Adipose tissue (tissue), 3 donors: ENCODE results near the gene KCNQ1. TPM values are rescaled to one million over a fixed set of nuclear protein-coding genes. Genes with fewer than 3 reads are reported as not detected.

Source experiments
- H3K27ac ChIP-seq: one replicate; pipeline ENCODE4 v1.5.1; 2013; ENCODE audit warnings: low read depth, low read length
- WGBS, 3 donors: extraction: QIAGEN DNeasy Blood & Tissue Kit; methylation state at CpG; one replicate each; pipeline ENCODE4 v1.1.7; 2013; 5-methylcytosine and 5-hydroxymethylcytosine counted together
- polyA plus RNA-seq, 3 donors: library from polyadenylated mRNA; stranded (reverse); fragments of 200-250 nt; gene quantifications; one replicate each; pipeline ENCODE4 v1.2.3, GENCODE V29; 2013
- donor health status: healthy with polysubstance abuse.
- donor health status: Bipolar disorder and iron deficiency.
- donor health status: healthy.

Gene KCNQ1
- polyA plus RNA-seq, 3 donors = 4.8 to 28.1 (median 9.6) TPM

DNA sequence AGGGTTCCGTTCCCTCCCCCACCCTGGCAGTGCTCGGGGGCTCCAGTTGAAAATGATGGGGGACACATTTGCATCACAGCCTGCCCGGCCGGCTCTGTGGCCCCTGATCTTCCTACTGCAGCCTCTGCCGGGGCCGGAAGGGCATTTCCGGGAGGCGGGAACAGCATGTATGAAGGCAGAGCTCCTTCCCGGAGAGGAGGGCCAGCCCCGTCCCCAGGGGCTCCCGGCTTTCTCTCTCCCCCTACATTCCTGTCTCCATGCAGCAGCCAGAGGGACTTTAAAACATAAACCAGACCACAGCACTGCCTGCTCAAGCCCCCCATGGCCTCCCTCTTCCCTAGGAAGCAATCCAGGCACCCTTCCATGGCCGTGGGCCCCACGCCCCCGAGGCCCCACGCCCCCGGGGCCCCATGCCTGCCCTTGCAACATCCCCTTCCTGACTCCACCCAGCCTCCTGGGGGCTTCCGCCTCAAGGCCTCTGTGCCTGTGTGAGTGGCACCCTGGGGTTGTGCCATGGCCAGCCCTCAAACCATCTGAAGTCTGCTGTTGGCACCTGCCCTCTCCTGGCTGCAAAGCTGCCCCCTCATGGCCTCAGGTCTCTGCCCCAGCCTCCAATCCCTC is 367.7 kb downstream of the KCNQ1 start:
- no peak overlapping the region for H3K27ac ChIP-seq
- WGBS, 3 donors = 2 to 67% (median 15%) methylated on average over 12 to 17 of the region's 17 CpGs

DNA sequence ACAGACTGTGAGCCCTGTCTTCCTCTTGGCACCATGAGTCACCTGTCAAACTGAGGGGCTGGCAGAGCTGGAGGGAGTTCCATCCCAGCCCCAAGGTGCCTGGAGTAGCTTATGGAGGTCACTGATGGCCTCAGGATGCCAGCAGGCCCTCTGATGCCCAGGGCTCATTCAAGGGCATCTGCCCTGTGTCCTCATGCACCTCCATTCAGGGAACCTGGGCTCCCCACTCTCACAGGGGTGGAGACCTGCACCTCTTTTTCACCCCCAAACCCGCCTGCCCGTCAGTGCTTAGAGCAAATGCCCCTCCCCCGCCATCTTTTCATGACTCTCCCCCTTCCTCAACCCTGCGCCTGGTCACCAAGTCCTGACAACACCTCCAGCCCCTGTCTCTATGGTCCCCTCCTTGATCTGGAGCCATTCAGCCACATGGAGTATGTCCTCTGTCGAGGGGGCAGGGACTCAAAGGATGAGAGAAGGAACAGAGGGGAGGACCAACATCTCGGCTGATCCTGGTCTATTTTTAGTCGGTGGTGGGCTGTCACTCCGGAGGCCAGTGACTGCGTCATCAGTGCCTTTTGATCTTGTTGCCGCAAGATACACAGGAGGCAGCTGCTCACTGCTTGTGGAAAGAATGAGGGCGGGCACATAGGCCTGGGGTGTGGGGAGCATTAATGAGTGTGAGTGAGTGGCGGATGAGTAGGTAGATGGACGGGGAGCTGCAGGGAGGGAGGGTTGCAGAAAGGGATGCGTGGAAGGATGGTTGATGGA is 368.5 kb downstream of the KCNQ1 start:
- H3K27ac ChIP-seq = no peak overlapping the region
- WGBS, 3 donors = 62 to 68% (median 68%) methylated on average over 14 of the region's 14 CpGs

DNA sequence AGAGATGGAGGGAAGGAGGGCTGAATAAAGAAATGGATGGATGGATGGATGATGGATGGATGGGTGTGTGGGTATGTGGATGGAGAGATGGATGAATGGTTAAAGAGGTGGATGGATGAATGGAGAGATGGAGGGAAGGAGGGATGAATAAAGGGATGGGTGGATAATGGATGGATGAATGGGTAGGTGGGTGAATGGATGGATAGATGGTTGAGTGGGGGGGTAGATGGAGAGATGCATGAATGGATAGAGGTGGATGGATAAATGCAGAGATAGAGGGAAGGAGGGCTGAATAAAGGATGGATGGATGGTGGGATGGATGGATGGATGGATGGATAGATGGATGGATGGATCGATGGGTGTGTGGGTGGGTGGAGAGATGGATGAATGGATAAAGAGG is 369.2 kb downstream of the KCNQ1 start:
- 100% methylated on average over 1 of the region's 1 CpG for WGBS, 3 donors
- no peak overlapping the region for H3K27ac ChIP-seq

DNA sequence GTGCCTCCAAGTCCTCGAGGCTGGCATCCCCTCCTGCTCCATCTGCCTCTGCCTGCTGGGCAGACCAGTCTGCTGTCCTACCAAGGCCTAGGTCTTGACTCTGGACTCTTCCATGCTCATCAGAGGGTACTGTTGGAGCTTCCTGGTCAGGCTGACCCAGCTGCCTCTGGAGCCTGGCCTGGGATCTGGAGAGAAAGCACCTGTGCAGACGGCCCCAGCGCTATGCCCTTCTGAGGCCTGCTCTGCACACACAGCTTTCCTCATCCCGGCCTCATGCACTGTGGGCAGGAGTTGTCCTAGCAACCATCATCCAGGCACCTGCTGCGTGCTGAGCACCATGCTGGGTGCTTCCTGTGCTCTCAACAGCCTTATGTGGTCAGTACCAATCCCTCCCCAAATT is 369.9 kb downstream of the KCNQ1 start:
- H3K27ac ChIP-seq = no peak overlapping the region
- WGBS, 3 donors = 91 to 94% (median 94%) methylated on average over 5 of the region's 5 CpGs

DNA sequence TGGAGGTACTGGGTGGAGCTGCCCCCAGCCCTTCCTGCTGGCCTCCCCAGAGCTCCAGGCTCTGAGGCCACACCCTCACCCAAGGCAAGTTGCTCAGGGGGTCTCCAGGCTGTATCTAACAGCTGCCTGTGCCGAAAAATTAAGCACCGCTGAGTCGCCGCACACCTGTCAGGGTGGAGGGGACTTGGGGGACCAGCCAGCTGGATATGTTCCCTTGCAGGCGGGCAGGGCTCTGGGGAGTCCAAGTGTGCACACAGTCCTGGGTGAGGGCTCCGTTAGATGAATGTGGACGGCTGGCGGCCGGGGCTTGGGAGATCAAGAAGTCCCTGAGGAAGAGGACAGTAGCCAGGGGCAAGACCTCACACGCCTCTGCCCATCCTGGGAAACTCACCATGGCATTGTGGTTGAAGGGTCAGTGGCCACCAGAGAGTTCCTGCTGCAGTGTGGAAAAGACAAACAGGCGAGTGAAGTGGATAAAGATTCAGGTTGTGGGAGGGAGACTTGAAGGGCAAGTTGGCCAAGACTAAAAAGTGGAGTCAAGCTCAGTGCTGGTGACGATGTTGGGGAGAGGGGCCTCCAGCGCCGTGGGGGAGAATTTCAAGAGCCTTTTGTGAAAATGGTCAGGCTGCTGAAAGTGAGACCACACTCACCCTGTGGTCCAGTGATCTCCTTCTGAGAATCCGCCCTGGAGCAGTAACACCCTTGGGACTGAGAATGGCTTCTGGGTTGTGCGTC is 371.1 kb downstream of the KCNQ1 start:
- no peak overlapping the region for H3K27ac ChIP-seq
- whole genome bisulfite sequencing, 3 donors = 91 to 97% (median 95%) methylated on average over 16 of the region's 16 CpGs

DNA sequence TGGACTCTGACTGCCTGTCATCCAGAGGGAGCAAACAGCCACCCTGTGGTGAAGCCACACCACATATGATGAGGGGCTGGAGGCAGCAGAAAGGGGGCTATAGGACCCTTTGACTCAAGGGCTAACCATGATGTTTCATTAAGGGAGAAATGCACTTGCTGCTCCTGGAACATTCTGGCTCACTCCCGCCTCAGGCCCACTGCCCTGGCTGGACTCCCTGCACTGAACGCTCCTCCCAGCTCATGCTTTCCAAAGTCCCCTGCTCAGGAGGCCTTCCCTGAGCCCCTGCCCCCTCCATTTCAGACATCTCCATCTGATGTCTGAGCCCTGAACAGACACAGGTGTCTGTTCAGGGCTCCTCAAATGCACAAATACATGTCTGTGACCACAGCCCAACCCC is 371.7 kb downstream of the KCNQ1 start:
- no peak overlapping the region for H3K27ac ChIP-seq
- WGBS, 3 donors = 71 to 87% (median 84%) methylated on average over 2 of the region's 2 CpGs

DNA sequence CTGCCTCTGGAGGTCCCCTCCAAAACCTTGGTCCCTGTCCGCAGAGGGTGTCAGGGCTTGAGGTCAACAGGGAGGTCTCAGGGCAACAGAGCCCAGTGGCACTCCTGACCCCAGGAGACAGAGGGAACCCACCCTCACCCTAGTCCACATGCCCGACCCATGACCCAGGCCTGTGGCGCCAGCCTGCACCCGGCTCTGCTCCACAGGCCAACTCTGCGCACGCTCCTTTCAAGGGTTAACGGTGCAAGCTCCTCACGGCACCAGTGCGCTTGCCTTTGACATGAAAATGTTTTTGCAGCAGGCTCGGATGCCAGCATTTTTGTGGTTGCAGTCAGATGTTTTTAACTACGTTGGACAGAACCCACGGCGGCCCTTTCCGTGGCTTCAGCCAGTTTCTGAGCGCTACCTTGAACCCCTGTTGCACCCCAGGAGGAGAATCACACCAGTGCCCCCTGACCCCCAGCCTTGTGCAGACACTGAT is 372.2 kb downstream of the KCNQ1 start:
- no peak overlapping the region for H3K27ac ChIP-seq
- WGBS, 3 donors = 70 to 82% (median 75%) methylated on average over 15 of the region's 15 CpGs

DNA sequence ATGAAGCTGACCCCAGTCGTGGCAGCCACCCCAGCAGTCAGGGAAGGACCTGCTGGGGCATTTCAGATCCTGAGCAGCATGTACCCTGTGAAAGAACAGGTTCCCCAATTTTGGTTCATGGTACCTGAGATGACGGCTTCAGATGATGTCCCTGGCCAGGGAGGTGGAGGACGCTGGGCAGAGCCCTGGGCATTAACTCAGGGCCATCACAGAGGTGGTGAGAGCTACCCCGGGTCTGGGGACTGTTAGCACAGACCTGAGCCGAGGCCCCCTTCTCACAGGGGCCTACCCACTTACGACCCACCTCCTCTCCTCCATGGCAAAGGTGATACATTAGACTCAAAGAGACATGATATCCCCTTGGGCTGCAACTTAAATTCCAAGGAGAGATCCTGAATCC is 372.6 kb downstream of the KCNQ1 start:
- H3K27ac ChIP-seq = no peak overlapping the region
- WGBS, 3 donors = 83 to 90% (median 86%) methylated on average over 6 of the region's 6 CpGs

DNA sequence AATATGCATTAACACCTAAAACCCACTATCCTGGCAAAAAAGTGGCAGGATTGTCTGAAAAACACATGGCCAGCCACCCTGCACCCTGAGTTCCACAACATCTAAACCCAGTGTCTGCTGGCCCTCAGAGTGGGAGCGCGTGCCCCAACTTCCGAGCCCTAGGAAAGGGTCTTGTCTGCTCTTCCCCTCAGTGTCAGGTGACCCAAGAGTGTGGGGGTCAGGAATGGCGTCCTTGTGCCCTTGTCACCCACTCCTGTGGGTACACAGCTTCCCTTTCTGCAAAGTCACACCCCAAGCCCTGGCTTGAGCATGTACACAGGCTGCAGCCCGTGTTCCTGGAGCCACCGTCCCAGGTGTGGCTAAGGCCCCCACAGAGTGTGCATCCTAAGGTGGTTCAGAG is 373.2 kb downstream of the KCNQ1 start:
- WGBS, 3 donors = 95 to 96% (median 96%) methylated on average over 6 of the region's 6 CpGs
- H3K27ac ChIP-seq = no peak overlapping the region

DNA sequence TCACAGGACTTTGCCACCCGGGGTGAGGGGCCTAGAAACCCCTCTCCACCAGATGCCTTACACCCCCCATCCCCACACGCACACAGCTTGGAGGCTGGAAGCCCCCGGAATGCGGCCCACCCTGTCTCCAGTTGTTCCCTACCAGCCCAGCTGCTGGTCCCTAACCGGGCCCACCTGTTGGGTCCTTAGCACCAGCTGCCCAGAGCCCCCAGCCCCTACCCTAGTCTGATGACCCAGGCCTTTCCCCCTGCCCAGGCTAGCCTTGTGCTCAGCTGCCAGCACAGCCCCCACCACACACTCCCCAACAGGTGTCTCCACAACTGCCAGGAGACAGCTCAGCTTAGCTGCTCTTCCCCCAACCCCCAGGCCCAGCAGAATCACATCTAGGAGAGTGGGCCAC is 373.7 kb downstream of the KCNQ1 start:
- whole genome bisulfite sequencing, 3 donors = 93 to 98% (median 95%) methylated on average over 5 of the region's 5 CpGs
- no peak overlapping the region for H3K27ac ChIP-seq

DNA sequence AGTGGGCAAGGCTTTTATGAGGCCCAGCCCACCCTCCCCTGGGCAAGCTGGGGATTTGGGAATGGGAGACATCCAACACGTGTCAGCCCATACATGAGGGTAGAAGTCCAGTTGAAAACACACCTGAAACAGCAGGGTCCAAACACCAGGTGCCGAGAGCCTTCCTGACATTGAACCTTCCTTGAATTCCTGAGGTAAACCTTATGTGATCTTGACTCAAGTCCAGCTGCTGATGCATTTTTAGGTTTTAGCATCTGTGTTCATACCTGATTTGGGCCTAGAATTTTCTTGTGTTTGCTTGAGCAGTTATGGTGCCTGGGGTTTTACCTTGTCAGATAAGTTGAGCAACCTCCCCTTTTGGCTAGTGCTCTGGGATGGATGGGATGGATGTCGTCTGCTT is 374.5 kb downstream of the KCNQ1 start:
- 89 to 99% (median 98%) methylated on average over 3 of the region's 3 CpGs for WGBS, 3 donors
- no peak overlapping the region for H3K27ac ChIP-seq

DNA sequence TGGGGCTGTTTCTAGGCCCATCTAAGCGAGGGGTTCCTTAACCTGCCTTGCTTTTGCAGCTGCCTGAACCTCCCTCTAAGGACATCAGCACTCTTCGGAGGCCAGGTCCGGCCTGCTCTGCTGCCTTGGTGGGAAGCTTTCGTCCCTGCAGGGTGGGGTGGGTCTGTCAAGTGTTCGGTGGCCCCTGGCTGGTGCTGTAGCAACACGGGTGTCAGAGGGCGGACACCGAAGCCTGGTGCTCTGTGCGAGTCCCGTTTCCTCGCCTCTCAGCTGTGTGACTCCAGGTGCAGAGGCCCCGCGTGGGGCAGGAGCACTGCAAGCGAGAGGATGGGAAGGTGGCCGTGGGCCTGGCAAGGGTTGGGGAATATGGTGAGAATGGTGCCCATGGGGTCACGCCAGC is 376.2 kb downstream of the KCNQ1 start:
- no peak overlapping the region for H3K27ac ChIP-seq
- WGBS, 3 donors = 92 to 96% (median 92%) methylated on average over 16 of the region's 16 CpGs

DNA sequence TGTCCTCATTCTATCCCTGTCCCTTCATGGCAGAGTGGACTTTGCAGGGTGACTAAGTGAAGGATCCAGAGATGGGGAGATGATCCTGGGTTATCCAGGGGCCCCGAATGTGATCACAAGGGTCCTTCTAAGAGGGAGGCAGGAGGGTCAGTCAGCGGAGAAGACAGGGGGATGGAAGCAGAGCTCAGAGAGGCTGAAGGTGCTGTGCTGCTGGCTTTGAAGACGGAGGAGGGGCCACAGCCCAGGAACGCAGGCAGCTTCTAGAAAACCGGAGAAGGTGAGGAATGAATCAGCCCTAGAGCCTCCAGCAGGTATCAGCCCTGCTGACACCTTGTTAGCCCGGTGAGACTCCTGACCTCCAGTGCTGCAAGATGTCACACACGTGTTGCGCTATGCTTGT is 377.1 kb downstream of the KCNQ1 start:
- H3K27ac ChIP-seq = no peak overlapping the region
- 94 to 97% (median 95%) methylated on average over 8 of the region's 8 CpGs for WGBS, 3 donors

DNA sequence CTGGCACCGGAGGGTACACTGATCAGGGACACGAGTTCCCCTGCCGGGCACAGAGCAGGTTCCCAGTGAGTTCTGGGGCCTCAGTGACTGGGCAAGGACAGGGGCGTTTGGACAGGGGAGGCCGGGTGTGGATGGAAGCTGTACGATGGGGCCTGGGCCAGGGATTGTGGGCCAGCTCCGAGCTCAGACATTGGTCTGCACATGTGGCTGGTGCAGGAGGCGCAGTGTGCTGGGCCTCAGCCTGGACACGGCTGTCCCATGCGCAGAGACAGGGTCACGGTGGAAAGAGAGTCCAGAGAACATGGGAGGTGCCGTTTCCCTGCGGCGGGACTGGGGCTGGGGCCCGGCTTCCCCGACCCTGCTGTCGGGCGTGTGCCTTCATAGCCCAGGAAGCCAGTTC is 380.0 kb downstream of the KCNQ1 start:
- no peak overlapping the region for H3K27ac ChIP-seq
- WGBS, 3 donors = 51 to 74% (median 52%) methylated on average over 18 of the region's 18 CpGs

DNA sequence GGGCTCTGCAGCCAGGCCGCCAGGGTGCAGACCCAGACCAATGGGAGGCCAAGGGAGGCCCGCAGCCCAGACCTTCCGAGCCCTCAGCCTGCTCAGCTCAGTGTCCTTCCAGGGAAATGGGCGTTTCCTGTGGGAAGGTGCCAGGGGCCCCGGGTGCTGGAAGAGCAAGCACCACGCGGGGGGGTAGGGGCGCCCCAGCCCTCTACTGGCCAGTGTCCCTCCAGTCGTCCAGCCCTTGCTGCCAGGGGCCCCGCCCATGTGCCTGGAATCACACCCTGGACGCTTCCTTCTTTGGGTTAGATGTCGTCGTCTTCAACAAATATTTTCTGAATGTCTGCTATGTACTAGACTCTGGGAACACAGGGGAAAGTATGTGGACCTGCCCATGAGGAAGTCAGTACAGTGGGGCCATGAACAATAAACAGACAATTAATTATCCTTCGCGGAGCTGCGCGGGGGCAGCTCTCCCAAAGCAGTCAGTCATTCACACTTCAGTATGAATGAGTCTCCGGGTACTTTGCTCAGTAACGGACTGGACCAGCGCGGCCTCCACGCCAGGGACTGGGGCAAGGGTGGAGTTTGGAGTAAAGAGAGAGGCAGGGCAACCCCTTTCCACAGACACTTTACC is 380.6 kb downstream of the KCNQ1 start:
- no peak overlapping the region for H3K27ac ChIP-seq
- WGBS, 3 donors = 23 to 66% (median 28%) methylated on average over 22 of the region's 22 CpGs

DNA sequence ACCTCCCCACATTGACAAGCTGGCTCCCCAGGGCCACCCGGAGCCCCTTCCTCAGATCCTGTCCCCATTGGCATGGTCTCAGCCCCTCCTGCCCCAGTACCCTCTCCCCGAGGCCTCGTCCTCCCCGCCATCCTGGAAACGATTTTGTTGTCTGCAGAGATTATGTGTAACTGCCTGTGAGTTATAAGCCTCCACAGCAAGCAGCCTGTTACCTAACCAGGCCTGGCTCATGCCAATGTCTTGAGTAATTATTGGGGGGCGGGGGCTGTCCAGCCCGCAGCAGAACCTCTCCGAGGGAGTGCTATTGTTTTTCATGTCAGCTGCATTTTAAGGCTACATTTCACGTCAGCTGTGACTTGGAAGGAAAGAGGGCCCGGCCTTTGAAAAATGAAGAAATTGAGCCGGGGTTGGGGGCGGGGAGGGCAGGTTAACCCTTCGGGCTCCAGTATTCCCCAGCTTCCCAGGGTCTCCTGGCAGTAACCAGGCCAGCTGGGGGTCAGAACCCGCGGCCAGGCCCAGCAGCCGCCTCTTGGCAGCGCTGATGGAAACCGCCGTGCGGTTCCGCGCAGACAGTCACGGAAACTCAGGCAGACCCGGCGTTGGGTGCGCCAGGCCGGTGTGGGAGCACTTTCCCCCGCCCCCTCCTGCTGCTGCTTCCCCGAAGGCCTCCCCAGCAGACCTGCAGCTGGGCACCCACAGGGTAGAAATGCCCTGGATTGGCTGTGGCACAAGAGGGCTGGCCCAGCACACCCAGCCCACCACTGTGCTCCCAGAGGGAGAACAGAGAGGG is 381.3 kb downstream of the KCNQ1 start:
- WGBS, 3 donors = 8 to 63% (median 8%) methylated on average over 28 to 29 of the region's 29 CpGs
- H3K27ac ChIP-seq = no peak overlapping the region

DNA sequence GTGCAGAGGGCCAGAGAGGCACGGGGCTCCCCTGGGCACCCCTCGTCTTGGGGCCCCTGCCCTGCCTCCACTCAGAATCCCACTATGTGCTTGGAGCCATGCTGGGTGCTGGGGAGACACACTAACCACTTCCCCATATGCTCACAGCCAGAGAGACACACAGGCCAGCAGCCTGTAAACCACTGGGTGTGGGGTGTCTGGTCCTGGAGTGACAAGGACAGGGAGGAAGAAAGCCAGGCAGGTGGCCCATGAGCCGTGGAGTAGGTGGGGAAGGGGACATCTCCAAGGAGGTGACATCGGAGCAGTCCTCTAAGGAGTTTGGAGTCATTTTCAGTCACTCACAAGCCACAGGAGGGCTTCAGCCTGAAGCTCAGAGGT is 381.9 kb downstream of the KCNQ1 start:
- 25 to 65% (median 27%) methylated on average over 4 of the region's 4 CpGs for WGBS, 3 donors

DNA sequence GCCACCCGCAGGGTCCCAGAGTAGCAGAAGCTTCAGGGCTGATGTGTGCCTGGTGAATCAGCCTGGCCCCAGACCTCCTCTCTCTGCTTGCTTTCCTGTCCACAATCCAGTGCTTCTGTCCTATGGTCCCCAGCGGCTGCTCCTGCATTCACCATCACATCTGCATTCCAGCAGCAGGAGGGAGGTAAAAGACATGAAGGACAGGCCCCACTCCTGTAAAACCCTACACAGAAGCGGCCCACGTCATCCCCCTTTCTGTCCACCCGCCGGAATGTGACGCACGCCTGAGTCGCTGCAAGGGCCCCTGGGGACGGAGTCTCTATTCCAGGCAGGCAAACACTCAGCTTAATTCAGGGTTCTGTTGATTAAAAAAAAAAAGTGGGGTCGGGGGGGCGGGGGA is 382.4 kb downstream of the KCNQ1 start:
- WGBS, 3 donors = 83 to 91% (median 88%) methylated on average over 12 of the region's 12 CpGs
- H3K27ac ChIP-seq = no peak overlapping the region

More for the DNA sequence above, 381.9 kb downstream of the KCNQ1 start:
- H3K27ac ChIP-seq = no peak overlapping the region
